PC-9 (cell line): ENCODE results near the gene CGB1. TPM values are rescaled to one million over a fixed set of nuclear protein-coding genes. Genes with fewer than 3 reads are reported as not detected.

ENCODE experiments used
- BruUV-seq: library from RNA; stranded (reverse); fragments of 400-500 nt; replicated peaks from 2 replicates; lab custom pipeline; 2021; lab: Mats Ljungman, UMichigan
- CTCF ChIA-PET: fragments of 300-600 bp; sonication (Branson Sonifier 250); formaldehyde crosslinking; loops from one replicate; lab custom pipeline; 2022; ENCODE audit warnings: antibody characterized with exemption; lab: Charles Lee
- POLR2A ChIA-PET: fragments of 300-600 bp; sonication (Branson Sonifier 250); formaldehyde crosslinking; loops from one replicate; lab custom pipeline; 2022; ENCODE audit warnings: antibody characterized with exemption; ENCODE audit not compliant: unreplicated experiment; lab: Charles Lee
- DNase-seq, 2 experiments: peaks; one replicate each; pipeline versions ENCODE4 v3.0.0 to v3.0.0-alpha.2; 2015 to 2022; ENCODE audit warnings: mixed read lengths in 1 of 2
- H2AFZ ChIP-seq: fragments of 200-600 bp; sonication (generic); 2 replicates; pipeline ENCODE4 v1.8.1; 2017; ENCODE audit warnings: antibody characterized with exemption
- H3F3A ChIP-seq: fragments of 200-600 bp; sonication (generic); 2 replicates; pipeline ENCODE4 v1.8.1; 2017; ENCODE audit warnings: antibody characterized with exemption, mild to moderate bottlenecking, low read depth; ENCODE audit not compliant: insufficient read depth
- H3K27ac ChIP-seq: fragments of 200-600 bp; sonication (generic); 2 replicates; pipeline ENCODE4 v1.6.1; 2016; ENCODE audit warnings: mixed run types
- H3K27me3 ChIP-seq: fragments of 200-600 bp; sonication (generic); 2 replicates; pipeline ENCODE4 v1.6.1; 2016; ENCODE audit warnings: low read depth, mixed run types; ENCODE audit not compliant: insufficient read depth
- H3K36me3 ChIP-seq: fragments of 200-600 bp; sonication (generic); 2 replicates; pipeline ENCODE4 v1.6.1; 2016; ENCODE audit warnings: low read depth, mixed run types
- H3K4me1 ChIP-seq: fragments of 200-600 bp; sonication (generic); replicated peaks from 2 replicates; pipeline ENCODE4 v1.6.1; 2016; ENCODE audit warnings: mixed run types; ENCODE audit not compliant: insufficient read depth
- H3K4me2 ChIP-seq: fragments of 200-600 bp; sonication (generic); 2 replicates; pipeline ENCODE4 v1.6.1; 2017; ENCODE audit warnings: mixed run types
- H3K4me3 ChIP-seq: fragments of 200-600 bp; sonication (generic); 2 replicates; pipeline ENCODE4 v1.6.1; 2016; ENCODE audit warnings: mixed run types
- H3K79me2 ChIP-seq: fragments of 200-600 bp; sonication (generic); 2 replicates; pipeline ENCODE4 v1.6.1; 2017; ENCODE audit warnings: low read depth, mixed run types
- H3K9me2 ChIP-seq: fragments of 200-600 bp; sonication (generic); 2 replicates; pipeline ENCODE4 v1.8.1; 2017; ENCODE audit warnings: mild to moderate bottlenecking; ENCODE audit not compliant: insufficient read depth
- H3K9me3 ChIP-seq: fragments of 200-600 bp; sonication (generic); 2 replicates; pipeline ENCODE4 v1.8.1; 2016; ENCODE audit warnings: low read depth; ENCODE audit not compliant: insufficient read depth
- H4K20me1 ChIP-seq: fragments of 200-600 bp; sonication (generic); 2 replicates; pipeline ENCODE4 v1.8.1; 2017; ENCODE audit not compliant: insufficient read depth
- EZH2 ChIP-seq: fragments of 200-600 bp; sonication (generic); IDR thresholded peaks from 2 replicates; pipeline ENCODE4 v1.8.0; 2017; ENCODE audit warnings: antibody characterized with exemption, low read depth
- intact Hi-C: fragments of 100-400 bp; cut with micrococcal nuclease; formaldehyde crosslinking; loops from one replicate; pipeline ENCODE4 v1.10.0; 2022; ENCODE audit not compliant: unreplicated experiment
- total RNA-seq: library from RNA; stranded (reverse); gene quantifications from 2 replicates; pipeline ENCODE4 v1.2.3, GENCODE V29; 2021
- TF ChIP-seq, protein P1 (sequence below): fragments of 200-600 bp; sonication (generic); conservative IDR thresholded peaks from 2 replicates; pipeline ENCODE4 v1.6.1; 2017; ENCODE audit warnings: mixed run types, antibody characterized with exemption, mild to moderate bottlenecking, moderate library complexity

The CGB1 gene
- total RNA-seq, 1 experiment from 2014 or later: 0.83 TPM

GRCh38 chr19:49067554-49067953 is 30.9 kb upstream of the CGB1 start:
- H3K36me3 ChIP-seq: no peaks in the 10 kb centered on the region
- peaks cover 7% of the 10 kb centered on the region; the same call in 1 of the 2 replicates for H3K4me1 ChIP-seq
- H3K9me3 ChIP-seq: no peaks in the 10 kb centered on the region
- H3K27ac ChIP-seq: no peak overlapping the region
- no peak overlapping the region for H3K4me3 ChIP-seq
- ChIA-PET CTCF (interaction anchor here (0.6 kb wide), 1 partner anchor 66 kb away, joined by 6 read pairs; no protein-coding TSS in a partner anchor), POLR2A (no interaction called here)
- TF ChIP-seq EZH2: no peak
- TF ChIP-seq, protein P1, sequence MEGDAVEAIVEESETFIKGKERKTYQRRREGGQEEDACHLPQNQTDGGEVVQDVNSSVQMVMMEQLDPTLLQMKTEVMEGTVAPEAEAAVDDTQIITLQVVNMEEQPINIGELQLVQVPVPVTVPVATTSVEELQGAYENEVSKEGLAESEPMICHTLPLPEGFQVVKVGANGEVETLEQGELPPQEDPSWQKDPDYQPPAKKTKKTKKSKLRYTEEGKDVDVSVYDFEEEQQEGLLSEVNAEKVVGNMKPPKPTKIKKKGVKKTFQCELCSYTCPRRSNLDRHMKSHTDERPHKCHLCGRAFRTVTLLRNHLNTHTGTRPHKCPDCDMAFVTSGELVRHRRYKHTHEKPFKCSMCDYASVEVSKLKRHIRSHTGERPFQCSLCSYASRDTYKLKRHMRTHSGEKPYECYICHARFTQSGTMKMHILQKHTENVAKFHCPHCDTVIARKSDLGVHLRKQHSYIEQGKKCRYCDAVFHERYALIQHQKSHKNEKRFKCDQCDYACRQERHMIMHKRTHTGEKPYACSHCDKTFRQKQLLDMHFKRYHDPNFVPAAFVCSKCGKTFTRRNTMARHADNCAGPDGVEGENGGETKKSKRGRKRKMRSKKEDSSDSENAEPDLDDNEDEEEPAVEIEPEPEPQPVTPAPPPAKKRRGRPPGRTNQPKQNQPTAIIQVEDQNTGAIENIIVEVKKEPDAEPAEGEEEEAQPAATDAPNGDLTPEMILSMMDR: no peak
- intact Hi-C loops: no loop called here
- H4K20me1 ChIP-seq: no peaks in the 10 kb centered on the region
- peaks cover 31% of the 10 kb centered on the region; the same call in 1 of the 2 replicates for H3F3A ChIP-seq
- no peaks in the 10 kb centered on the region for H3K9me2 ChIP-seq
- DNase-seq: no peak
- no peaks in the 10 kb centered on the region for H3K79me2 ChIP-seq
- peaks cover 30% of the 10 kb centered on the region for H3K27me3 ChIP-seq
- no peak overlapping the region for H3K4me2 ChIP-seq
- BruUV-seq: no TSS peak
- H2AFZ ChIP-seq: no peak overlapping the region

DNA sequence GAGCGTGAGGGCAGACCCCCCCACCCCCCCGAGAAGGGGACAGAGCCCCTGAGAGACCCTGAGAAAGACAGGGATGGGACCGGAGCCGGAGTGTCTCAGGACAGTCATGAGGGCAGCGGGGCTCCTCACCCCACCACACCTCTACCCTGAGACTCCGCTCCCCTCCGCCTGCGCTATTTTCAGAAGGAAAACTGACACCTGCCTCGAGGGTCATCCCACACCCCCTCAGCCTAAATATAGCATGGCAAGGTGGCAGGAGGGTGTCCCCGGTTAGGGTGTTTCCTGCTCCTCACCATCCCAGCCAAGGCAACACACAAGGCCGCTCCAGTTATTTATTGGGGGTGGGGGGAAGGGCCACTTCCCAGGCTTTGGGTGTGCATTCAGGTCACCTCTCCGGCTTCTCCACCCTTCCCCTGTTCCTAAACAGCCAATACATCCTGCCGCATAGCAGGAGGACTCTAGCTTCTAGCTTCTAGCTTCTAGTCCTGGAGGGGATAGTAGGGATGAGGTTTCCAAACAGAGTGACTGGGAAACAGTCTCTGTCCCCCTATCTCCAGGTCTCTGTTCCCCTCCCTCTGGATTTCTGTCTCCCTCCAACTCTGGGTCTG is 29.3 kb upstream of the CGB1 start:
- intact Hi-C loops: no loop called here

GRCh38 chr19:49064768-49065611 is 28.3 kb upstream of the CGB1 start, which contains the start of gene NTF4:
Gene NTF4 (minus strand): TSS chr19:49064818. CDS start chr19:49061997, 2,821 bp downstream.
- ChIA-PET CTCF (interaction anchor here (0.6 to 1.1 kb wide), 6 partner anchors 9 to 407 kb away, joined by 3 to 8 read pairs (median 4); no protein-coding TSS in a partner anchor), POLR2A (interaction anchor here (0.6 kb wide), 1 partner anchor 49 kb away, joined by 14 read pairs; the partner anchor contains the start of gene LIN7B)
- Histone ChIP-seq H2AFZ (no peak within 1 kb of the TSS), H3K79me2 (no peaks in the 10 kb centered on the region), H4K20me1 (no peaks in the 10 kb centered on the region), H3F3A (peaks cover 41% of the 10 kb centered on the region), H3K9me3 (no peaks in the 10 kb centered on the region), H3K4me2 (peak within 1 kb of the TSS; percentile 62), H3K9me2 (no peaks in the 10 kb centered on the region), H3K36me3 (no peaks in the 10 kb centered on the region), H3K27me3 (peaks cover 17% of the 10 kb centered on the region), H3K27ac (no peak within 1 kb of the TSS), H3K4me1 (peaks cover 11% of the 10 kb centered on the region; the same call in 1 of the 2 replicates), H3K4me3 (peak within 1 kb of the TSS; percentile 35; the same call in 1 of the 2 replicates)
- peak in 1 of 2 experiments; percentile 75 for DNase-seq
- no TSS peak for BruUV-seq
- intact Hi-C loops: no loop called here
- TF ChIP-seq, protein P1: no peak
- no peak for TF ChIP-seq EZH2

More for the DNA sequence above, 29.3 kb upstream of the CGB1 start:
- TF ChIP-seq, protein P1: no peak
- no peak for TF ChIP-seq EZH2
- Histone ChIP-seq H2AFZ (no peak overlapping the region), H3K36me3 (no peaks in the 10 kb centered on the region), H3K79me2 (no peaks in the 10 kb centered on the region), H3F3A (peaks cover 31% of the 10 kb centered on the region), H3K27ac (no peak overlapping the region), H3K4me2 (no peak overlapping the region), H3K9me3 (no peaks in the 10 kb centered on the region), H3K9me2 (no peaks in the 10 kb centered on the region), H4K20me1 (no peaks in the 10 kb centered on the region), H3K4me3 (no peak overlapping the region), H3K4me1 (peaks cover 7% of the 10 kb centered on the region; the same call in 1 of the 2 replicates), H3K27me3 (peaks cover 27% of the 10 kb centered on the region)
- DNase-seq: no peak
- POLR2A ChIA-PET: no interaction called here
- no TSS peak for BruUV-seq
- CTCF ChIA-PET: interaction anchor here (1.1 kb wide), 1 partner anchor 48 kb away, joined by 8 read pairs; no protein-coding TSS in a partner anchor
